Middle frontal gyrus (tissue), 1 donor: ENCODE results near the gene MLPH.

Experiments
- DNase-seq: peaks from one replicate; pipeline ENCODE4 v3.0.0-alpha.2; 2015; ENCODE audit warnings: low spot score; ENCODE audit errors: extremely low spot score

Gene MLPH

DNA sequence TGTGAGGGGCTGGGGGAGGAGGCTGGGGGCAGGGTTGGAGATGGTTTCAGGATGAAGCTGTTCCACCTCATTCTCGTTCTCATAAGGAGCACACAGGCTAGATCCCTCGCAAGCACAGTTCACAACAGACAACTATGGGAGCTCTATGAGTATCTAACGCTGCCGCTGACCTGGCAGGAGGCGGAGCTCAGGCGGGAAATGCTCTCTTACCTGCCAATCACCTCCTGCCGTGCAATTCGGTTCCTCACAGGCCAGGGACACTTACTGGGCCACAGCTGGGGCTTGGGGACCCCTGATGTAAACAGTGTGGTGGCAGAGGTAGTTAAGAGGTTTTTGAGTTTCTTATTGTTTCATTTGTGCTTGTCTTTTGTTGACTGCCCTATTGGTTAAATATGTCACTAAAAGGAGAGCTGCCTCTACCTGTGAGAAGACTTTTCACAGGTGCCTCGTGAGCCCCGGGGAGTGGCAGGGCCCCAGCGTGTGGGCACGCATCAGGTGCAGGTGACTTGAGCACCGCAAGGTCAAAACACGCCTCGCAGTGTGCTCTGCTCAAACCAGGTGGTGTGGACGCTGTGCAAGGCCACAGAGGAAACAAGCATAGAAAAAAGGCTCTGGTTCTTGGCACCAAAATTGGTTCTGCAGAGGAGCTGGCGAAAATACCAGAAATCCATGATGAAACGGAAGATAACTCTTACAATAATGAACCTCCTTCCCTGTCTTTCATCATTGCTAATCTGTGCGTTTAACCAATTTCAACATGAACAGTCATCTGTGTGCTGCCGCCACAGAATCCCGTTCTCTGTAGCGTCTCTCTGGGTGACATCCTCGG lies 10.2 kb downstream of the MLPH start:
- no peak for DNase-seq

DNA sequence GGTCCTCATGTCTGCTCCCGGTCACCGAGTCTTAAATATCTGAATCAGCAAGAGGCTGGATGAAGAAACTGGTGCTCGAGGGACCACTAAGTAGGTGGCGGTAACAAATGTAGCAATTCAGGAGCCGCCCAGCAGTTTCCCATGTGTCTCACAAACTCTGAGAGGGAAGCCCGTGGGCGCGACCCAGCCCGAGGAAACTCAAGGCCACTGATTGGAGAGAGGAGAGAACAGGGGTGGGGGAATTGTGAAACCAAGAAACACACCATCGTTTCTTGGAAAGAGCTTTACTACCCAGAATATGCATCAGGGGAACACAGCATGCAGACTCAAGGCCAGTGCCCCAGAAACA lies 10.8 kb downstream of the MLPH start:
- no peak for DNase-seq

DNA sequence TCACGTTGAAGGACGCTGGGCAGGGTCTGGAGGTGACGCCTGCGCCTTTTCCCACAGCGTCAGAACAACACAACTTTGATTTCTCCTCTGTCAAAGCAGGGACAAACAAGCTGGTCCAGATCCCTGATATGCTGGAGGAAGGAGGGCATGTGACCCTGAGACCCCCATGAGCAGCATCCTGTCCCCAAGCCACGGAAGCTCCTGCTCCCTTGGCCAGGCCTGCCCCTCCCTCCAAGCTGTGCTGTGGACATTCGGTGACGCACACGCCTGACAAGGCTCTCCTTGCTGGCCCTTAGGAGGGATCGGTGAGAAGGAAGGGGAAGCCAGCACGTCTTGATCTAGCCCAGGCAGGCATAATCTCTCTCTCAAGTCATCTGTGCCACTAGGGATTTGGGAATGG lies 11.3 kb downstream of the MLPH start:
- no peak for DNase-seq

DNA sequence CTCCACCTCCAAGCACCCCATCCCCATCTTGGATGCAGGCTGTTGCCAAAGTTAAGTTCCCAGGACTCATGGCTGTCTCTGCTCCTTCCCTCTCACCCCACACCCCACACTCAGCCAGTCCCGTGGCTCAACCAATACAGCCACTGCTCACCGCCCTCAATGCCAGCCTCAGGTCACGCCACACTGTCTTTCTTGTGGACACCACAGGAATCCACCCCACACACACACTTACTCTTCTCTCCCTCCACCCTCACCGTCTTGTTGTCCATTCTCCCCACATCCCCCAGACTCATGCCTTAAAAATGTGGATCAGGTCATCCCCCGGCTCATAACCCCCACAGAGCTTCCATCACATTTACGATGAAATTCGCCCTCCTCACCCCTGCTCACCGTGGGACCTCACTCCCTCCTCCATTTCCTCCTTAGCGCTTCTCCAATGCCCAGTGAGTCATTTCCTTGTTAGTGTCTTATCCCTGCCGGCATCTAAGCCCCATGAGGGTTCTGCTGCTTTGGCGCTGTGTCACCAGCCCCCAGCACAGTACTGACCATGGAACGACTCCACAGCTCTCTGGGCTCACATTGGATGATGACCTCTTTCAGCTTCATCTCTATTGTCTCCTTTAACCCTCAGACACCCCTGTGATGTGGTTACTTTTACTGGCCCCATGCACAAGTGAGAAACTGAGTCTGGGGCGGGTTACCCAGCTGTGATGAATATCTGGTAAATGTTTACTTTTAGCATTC lies 13.8 kb downstream of the MLPH start:
- DNase-seq = no peak

DNA sequence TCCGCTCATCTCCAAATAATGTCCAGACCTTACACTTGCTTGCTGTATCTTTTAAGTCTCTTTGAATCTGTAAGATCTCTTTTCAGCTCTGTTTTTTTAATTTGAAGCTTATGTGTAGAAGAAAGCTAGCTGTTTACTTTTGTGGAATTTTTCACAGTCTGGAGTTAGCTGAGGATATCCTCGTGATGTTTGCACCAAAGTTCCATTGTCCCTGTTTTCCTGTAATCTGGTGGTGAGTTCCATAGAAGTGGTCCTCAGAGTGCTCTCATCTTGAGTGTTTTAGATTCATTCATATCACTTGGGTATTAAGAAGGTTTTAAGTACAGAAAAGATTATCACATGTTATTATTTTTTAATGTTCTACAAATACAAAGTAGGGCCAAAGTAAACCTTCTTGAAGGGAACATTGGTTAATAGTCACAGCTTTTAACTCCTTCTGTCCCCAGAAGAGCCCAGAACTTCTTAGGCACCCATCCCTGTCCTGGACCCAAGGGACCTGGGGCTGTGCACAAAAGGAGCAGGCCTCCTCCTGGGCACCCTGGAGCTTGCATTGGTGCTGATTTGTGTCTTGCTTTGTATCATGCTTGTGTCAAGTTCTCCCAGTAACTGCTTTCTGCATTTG lies 15.0 kb downstream of the MLPH start:
- no peak for DNase-seq

DNA sequence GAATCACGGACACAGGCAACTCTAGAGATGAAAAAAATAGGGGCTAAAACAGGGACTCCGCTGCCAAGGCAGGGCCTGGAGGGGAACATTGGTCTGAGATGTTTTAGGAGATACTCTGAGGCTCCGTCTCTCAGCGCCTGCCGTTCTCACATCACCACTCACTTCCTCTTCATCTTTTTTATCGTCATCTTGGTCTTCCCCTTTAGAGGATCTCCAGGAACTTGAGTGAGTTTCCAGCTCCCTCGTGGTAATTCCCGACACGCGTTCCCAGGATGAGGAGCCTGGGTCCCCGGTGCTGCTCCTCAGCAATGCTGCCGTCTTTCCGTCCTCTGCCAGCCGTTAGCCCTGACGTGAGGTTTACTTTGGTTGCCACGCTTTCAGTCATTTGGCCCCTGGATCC lies 16.1 kb downstream of the MLPH start:
- no peak for DNase-seq

DNA sequence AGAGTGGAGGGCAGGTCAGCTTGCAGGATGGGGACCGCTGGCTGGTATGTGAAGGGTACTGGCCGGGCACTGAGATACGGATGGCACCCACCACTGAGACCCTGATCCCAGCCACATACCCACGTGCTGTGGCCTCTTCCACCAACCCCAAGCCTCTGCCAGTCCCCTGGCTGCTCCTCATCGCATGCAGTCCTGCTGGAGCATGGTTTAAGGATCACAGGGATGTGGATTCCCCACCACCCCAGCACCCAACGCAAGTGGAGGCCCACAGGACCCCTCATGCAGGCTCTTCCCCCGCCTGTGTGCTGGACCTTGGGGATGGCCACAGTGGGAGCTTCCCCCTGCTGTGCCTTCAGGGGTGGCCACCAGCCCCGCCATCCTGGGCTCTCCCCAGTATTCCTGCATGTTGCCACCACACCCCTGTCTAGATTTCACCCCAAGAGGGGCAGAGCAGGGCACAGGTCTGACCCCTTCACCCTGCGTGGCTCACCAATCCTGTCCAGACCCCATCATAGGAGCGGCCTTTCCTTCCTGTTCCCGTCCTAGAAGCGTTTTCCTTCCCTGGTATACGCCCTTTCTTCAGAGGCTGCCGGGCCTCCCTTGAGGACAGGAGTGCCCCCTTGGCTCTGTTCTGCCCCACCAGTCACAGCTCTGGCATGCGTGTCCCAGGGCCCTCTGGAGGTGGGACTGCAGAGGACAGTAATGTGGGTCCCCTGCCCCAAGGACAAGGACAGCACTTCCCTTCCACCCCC lies 18.3 kb downstream of the MLPH start:
- DNase-seq = no peak

DNA sequence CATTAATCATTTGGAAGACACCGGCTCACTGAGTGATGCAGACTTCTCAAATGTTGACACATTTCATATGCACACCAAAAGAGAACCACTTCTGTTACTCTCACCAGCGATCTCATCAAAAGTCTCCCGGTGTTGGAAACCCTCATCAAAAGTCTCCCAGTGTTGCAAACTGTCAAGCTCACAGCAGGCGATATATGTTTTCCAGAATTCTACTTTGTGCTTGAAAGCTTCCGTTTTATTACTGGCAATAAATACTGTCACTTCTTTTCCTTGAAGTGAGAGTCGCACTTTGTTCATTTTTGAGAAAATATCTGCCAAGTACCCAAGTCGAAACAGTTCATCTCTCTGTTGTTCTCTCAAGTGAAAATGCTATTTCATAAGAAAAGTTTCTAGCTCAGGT lies 20.5 kb downstream of the MLPH start:
- DNase-seq = no peak

DNA sequence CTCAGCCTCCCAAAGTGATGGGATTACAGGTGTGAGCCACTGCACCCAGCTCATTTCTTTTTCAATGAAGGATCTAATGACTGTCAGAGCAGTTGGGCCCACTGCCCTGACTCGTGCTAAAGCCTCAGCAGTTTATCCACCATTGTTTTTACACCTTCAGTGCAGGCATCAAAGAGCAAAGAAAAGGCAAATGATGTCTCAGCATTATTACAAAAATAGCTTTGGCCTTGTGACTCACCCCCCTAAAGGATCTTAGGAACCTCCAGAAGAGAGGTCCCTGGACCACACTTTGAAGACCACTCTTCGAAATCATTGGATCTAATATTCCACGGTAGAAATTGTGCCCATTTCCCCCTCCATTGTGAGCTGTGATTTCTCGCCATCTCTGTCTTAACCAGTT lies 21.3 kb downstream of the MLPH start:
- no peak for DNase-seq

DNA sequence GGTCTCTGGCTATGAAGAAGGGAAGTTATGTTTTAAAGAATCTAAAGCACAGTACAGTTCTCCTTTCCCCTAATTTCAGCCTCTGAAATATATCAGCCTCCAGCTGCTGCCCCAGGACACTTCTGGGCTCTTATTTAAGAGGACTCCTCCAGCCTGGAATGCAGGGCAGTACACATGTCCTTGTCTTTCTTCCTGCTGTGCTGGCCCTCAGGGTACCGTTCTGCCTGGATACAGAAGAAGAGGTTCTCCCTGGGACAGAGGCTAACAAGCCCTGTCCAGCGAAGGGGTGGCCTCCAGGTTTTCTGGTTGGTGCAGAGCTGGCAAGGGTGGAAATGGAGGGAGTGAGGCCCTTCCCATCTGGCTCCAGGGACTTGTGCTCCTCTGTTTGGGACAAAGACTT lies 22.1 kb downstream of the MLPH start:
- no peak for DNase-seq

DNA sequence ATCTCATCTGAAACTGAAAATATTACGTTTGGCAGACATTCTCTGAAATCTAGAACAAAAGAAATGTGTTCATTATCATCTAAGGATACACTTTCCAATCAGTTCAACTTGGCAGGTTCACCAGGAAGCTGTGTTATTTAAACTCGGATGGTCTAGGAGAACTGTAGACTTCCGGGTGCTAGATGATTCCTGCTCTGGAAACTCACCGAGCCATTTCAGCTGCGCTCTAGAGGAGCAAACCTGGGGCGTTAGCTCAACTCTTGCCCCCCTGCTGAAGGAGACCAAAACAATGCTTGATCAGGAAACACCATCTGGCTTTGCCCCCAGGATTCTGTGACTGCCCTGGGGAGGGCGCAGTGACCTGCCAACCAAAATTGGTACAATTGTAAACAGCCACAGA lies 22.9 kb downstream of the MLPH start:
- DNase-seq = no peak

DNA sequence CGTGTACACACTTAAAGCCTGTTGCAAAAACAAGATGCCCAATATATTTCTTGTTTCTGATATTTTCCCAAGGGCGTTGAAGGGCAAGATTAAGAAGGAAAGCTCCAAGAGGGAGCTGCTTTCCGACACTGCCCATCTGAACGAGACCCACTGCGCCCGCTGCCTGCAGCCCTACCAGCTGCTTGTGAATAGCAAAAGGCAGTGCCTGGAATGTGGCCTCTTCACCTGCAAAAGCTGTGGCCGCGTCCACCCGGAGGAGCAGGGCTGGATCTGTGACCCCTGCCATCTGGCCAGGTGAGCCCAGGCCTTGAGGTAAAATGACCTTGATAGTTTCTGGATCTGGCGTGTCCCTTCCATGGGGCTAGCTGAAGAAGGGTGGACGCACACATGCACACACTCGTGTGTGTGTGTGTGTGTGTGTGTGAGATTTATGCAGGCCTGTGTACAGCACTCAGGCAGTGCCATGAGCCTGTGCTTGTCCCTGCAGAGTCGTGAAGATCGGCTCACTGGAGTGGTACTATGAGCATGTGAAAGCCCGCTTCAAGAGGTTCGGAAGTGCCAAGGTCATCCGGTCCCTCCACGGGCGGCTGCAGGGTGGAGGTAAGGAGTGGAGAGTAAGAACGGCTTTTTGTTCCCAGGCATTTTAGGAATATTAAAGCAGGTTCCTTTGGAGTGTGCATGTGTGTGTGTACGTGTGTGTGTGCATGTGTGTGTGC lies 23.6 kb downstream of the MLPH start:
- DNase-seq = no peak

DNA sequence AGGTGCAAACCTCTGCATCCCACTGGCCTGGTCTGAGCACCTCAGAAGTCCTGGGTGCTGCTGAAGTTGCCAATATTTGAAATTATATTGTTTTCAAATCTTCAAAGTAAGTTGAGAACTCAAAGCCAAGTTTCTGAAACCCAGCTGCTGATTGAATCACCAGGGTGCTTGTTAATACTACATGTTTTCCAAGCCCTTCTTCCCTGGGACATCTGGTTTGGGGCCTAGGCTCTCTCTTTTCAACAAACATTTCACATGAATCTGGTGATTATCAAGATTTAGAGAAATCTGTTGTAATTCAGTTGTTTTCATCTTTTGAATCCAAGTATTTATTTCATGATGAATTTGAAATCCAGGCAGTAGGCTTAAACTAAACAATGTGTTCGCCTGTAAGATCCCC lies 24.4 kb downstream of the MLPH start:
- DNase-seq = no peak

DNA sequence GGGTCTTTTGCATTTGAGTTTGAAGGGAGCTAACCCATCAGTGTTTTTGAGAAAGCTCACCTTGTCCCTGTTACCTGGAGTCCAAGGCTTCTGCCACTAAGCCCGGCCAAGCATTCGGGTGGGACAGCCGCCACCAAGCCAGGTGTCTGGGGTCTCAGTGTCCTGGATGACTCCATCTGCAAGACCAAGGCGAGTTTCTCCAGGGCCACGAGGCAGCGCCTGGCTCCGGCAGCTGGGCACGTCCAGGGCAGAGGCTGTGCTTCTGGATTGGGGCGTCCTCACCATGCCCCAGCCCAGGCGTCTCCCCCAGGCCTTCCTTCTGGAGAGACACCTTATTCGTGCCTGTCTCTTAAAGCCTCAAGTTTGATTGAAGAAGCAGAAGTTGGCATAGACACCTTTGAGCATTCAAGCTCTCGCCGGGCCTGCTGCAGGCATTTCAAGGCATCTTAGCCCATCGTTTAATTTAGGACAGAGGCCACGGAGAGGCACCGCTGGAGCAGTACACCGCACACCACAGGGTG lies 24.9 kb downstream of the MLPH start:
- no peak for DNase-seq

DNA sequence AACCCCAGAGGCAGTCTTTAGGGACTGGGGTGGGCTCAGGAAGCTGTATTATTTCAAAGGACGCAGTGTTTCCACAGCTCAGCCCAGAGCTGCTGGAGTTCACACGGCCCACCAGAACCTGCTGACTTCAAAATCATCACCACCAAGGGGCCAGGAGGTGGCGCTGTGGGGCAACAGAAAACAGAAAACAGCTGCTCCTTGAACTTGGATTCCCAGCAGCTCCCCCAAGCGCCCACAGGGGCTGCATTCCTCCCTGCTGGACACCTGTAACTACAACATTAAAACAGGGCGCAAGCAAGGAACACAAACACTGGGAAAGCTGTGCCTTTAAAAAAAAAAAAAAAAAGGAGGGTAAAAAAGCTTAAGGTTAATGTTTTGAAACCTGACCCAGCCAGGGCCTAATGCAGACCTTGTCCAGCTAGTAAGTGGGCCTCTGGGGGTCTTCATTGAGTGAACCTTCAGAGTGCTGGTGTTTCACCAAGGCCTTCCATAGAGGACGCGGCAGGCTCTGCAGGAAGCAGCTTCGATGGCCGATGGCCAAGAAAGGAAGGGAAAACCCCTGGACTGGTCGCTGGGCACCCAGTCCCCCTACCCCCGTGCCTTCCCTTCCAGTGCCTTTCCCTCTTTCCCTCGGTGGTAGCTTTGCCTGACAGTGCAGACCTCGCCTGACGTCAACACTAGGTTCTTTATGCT lies 25.9 kb downstream of the MLPH start:
- DNase-seq = peak; percentile 62

DNA sequence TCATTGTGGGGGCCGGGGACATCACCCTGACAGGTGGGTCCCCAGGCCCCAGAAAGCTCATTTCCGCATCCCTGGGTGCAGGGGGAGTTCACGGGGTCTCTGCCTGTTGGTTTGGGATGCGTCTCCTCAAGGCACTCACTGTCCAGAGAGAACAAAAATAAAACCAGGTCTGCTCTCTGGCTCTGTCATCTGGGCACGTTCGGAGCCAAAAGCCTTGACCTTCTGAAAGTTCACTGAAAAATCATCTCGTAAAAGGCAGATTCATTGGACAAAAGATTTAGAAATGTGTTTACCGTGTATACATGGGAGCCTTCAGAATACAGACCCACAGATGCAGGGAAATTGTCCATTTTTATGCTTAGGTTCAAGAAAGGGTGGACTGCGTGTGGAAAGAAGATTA lies 26.6 kb downstream of the MLPH start:
- DNase-seq = no peak

DNA sequence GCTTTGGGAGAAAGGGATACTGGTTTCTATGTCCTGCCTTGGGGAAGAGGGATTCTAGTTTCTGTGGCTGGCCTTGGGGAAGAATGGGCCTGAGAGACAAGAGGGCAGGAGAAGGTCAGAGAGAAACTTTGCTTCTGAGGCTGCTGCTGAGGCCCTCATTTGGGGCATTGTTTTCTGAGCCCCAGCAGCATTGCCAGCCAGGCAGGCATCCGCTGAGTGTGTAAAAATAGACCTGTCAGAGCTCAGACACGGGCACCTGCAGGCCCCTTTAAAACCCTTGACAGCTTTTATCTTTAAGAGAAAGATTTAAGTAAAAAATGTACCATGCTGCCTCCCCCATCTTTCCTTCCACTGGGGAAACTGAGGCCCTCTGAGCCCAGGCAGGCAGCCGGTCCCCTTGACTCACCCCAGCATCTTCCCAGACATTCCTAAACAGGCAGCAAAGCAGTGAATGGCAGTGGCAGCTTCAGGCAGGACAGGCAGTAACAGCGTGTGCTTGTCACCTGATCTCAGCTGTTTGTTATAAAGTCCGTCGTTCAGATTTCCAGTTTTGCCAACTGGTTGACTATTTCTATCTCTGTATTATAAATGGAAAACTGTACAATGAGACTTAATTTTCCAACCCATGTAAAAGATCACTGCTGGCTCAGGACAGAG lies 27.6 kb downstream of the MLPH start:
- no peak for DNase-seq

DNA sequence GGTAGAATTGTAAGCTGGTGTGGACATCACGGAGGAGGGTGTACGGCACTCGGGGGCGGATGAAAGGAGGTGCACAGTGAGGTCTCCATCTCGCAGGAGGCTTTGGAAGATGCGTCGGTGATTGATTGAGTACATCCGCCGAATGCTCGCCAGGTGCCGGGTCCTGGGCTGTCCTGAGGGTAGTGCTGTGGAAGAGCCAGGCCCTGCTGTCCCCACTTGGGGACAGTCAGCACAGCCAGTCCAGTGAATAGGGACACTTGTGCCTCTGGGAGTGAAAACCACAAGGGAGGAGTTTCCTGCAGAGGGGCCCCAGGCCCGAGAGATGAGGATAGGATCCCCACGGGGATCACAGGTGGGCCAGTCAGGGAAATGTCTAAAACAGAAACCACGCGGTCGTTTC lies 28.1 kb downstream of the MLPH start:
- DNase-seq = no peak

DNA sequence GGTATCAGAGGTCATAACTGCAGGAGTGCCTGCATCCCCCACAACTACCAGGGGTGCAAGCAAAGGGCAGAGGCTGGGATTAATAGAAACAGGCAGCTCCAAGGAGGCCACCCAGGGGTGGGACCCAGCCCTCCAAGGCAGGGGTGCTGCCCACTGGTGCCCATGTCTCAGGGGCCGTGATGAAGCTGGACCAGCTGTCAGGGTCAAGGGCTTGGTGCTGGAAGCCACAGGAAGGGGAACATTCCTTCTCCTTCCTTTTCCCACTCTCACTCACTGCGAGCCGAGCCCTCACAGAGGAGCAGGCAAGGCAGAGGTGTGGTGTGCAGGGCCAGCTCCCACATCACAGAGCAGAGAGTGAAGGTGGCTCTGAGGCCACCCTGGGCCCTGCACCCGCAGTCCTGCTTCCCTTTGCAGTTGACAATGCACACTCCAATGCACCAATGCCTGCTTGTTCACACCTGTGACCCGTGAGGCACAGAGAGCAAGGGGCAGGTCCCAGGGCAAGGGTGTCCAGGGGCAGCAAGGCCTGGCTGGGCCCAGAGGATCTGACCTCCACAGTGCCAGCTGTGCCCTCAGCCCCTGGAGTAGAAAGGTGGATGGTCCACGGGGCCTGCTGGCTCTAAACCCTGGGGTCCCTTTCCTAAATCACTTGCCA lies 28.7 kb downstream of the MLPH start:
- DNase-seq = no peak
